A673 (cell line): ENCODE measurements around the gene CSF3. TPM values are rescaled to one million over a fixed set of nuclear protein-coding genes. Genes with fewer than 3 reads are reported as not detected.

Experiments used
- BruUV-seq: library from RNA; stranded (reverse); fragments of 400-500 nt; replicated peaks from 2 replicates; lab custom pipeline; 2021; lab: Mats Ljungman, UMichigan
- CTCF ChIA-PET: fragments of 300-600 bp; sonication (Branson Sonifier 250); formaldehyde crosslinking; loops from one replicate; lab custom pipeline; 2022; ENCODE audit warnings: antibody characterized with exemption; lab: Charles Lee
- POLR2A ChIA-PET: fragments of 300-600 bp; sonication (Branson Sonifier 250); formaldehyde crosslinking; loops from one replicate; lab custom pipeline; 2022; ENCODE audit warnings: antibody characterized with exemption; ENCODE audit not compliant: low non-redundant PET; lab: Charles Lee
- DNase-seq: peaks from one replicate; pipeline ENCODE4 v3.0.0-alpha.2; 2015; ENCODE audit warnings: low spot score
- H3K27ac ChIP-seq: fragments of 200-600 bp; sonication (generic); 2 replicates; pipeline ENCODE4 v1.5.1; 2016; ENCODE audit warnings: mixed run types, low read depth, mild to moderate bottlenecking, mixed read lengths, antibody characterized with exemption, low read length; ENCODE audit not compliant: poor library complexity, severe bottlenecking
- H3K27me3 ChIP-seq: fragments of 200-600 bp; sonication (generic); replicated peaks from 2 replicates; pipeline ENCODE4 v1.6.1; 2017; ENCODE audit warnings: mixed run types, low read depth, mild to moderate bottlenecking, mixed read lengths, antibody characterized with exemption, low read length; ENCODE audit not compliant: insufficient read depth, poor library complexity
- H3K36me3 ChIP-seq: fragments of 200-600 bp; sonication (generic); 2 replicates; pipeline ENCODE4 v1.6.1; 2016; ENCODE audit warnings: mixed run types, mild to moderate bottlenecking, mixed read lengths, antibody characterized with exemption, low read length; ENCODE audit not compliant: insufficient read depth, poor library complexity, severe bottlenecking
- H3K4me1 ChIP-seq: fragments of 200-600 bp; sonication (generic); 2 replicates; pipeline ENCODE4 v1.6.1; 2017; ENCODE audit warnings: mixed run types, mild to moderate bottlenecking, mixed read lengths, antibody characterized with exemption, low read length; ENCODE audit not compliant: insufficient read depth, poor library complexity, severe bottlenecking
- H3K4me3 ChIP-seq: fragments of 200-600 bp; sonication (generic); 2 replicates; pipeline ENCODE4 v1.5.1; 2016; ENCODE audit warnings: low read depth, mixed run types, mild to moderate bottlenecking, mixed read lengths, low read length; ENCODE audit not compliant: poor library complexity, severe bottlenecking
- H3K9me3 ChIP-seq: fragments of 200-600 bp; sonication (generic); 2 replicates; pipeline ENCODE4 v1.6.1; 2016; ENCODE audit warnings: mixed run types, low read depth, mild to moderate bottlenecking, mixed read lengths, antibody characterized with exemption, low read length; ENCODE audit not compliant: poor library complexity, severe bottlenecking
- EZH2 ChIP-seq: fragments of 200-600 bp; sonication (generic); IDR thresholded peaks from 2 replicates; pipeline ENCODE4 v1.6.1; 2017; ENCODE audit warnings: borderline replicate concordance, low read depth, mild to moderate bottlenecking, mixed read lengths, antibody characterized with exemption, low read length; ENCODE audit not compliant: poor library complexity, severe bottlenecking
- intact Hi-C: fragments of 100-400 bp; cut with micrococcal nuclease; formaldehyde crosslinking; loops from one replicate; pipeline ENCODE4 v1.10.0; 2022; ENCODE audit not compliant: unreplicated experiment
- total RNA-seq: library from RNA; stranded (reverse); gene quantifications from 2 replicates; pipeline ENCODE4 v1.2.3, GENCODE V29; 2021
- TF ChIP-seq, protein P1 (sequence below): fragments of 300-800, 200-600 bp; sonication (generic); conservative IDR thresholded peaks from 2 replicates; pipeline ENCODE4 v1.5.1; 2017; ENCODE audit warnings: low read depth, mild to moderate bottlenecking, antibody characterized with exemption, low read length, moderate library complexity, mixed read lengths

The CSF3 gene
- total RNA-seq, 1 experiment from 2014 or later = not detected

DNA sequence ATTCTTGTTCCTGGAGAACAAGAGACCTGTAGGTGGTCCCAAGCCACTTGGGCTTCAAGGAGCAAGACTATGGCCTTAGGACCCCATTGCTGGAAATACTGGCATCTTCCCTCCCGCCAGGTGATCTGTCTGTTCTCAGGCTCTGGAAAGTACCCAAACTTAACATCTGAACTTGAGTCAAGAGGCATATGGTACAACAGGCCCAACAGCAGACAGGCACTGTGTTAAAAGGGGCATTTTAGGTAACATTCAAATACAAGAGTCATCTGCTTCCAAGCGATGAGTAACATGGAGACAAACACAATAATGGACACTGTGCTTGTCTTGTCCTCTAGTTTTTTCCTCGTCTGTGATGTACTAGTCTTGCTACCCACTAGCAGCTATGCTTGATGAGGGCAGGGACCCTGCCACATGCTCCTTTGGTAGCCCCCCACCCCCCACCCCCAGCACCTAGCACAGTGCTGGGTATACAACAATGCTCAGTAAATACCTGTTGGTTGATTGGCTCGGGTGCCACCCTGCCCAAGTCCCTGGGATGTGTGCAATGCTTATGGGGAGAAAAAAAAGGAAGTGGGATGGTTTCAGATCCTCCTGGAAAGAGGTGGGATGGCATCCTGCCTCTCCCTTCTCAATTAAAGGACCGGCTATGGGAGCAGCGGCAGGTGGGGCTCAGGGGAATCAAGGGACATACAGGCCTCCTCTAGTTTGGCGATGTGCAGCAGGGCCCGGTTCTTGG is 19.4 kb downstream of the CSF3 start:
- intact Hi-C loops = loop anchor here (10.0 kb wide), 1 partner anchor 50 kb away; no protein-coding TSS in a partner anchor
- no peaks in the 10 kb centered on the region for H3K4me1 ChIP-seq
- H3K4me3 ChIP-seq = no peak overlapping the region
- H3K27ac ChIP-seq = no peak overlapping the region
- CTCF ChIA-PET = interaction anchor here (0.6 to 0.9 kb wide), 6 partner anchors 13 to 485 kb away, joined by 3 to 13 read pairs (median 5); no protein-coding TSS in a partner anchor
- H3K27me3 ChIP-seq = no peaks in the 10 kb centered on the region
- BruUV-seq = no TSS peak
- H3K9me3 ChIP-seq = no peaks in the 10 kb centered on the region
- no peaks in the 10 kb centered on the region for H3K36me3 ChIP-seq
- POLR2A ChIA-PET = no interaction called here
- DNase-seq = no peak
- TF ChIP-seq, protein P1, sequence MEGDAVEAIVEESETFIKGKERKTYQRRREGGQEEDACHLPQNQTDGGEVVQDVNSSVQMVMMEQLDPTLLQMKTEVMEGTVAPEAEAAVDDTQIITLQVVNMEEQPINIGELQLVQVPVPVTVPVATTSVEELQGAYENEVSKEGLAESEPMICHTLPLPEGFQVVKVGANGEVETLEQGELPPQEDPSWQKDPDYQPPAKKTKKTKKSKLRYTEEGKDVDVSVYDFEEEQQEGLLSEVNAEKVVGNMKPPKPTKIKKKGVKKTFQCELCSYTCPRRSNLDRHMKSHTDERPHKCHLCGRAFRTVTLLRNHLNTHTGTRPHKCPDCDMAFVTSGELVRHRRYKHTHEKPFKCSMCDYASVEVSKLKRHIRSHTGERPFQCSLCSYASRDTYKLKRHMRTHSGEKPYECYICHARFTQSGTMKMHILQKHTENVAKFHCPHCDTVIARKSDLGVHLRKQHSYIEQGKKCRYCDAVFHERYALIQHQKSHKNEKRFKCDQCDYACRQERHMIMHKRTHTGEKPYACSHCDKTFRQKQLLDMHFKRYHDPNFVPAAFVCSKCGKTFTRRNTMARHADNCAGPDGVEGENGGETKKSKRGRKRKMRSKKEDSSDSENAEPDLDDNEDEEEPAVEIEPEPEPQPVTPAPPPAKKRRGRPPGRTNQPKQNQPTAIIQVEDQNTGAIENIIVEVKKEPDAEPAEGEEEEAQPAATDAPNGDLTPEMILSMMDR = no peak
- no peak for TF ChIP-seq EZH2

GRCh38 chr17:40035162-40035559 is 19.9 kb downstream of the CSF3 start:
- POLR2A ChIA-PET = no interaction called here
- CTCF ChIA-PET = interaction anchor here (0.6 to 0.9 kb wide), 7 partner anchors 14 to 485 kb away, joined by 3 to 13 read pairs (median 4); no protein-coding TSS in a partner anchor
- H3K9me3 ChIP-seq = no peaks in the 10 kb centered on the region
- no peaks in the 10 kb centered on the region for H3K36me3 ChIP-seq
- no peak overlapping the region for H3K4me3 ChIP-seq
- no peaks in the 10 kb centered on the region for H3K4me1 ChIP-seq
- intact Hi-C loops = loop anchor here (10.0 kb wide), 1 partner anchor 50 kb away; no protein-coding TSS in a partner anchor
- H3K27me3 ChIP-seq = no peaks in the 10 kb centered on the region
- peak; percentile 53 for DNase-seq
- H3K27ac ChIP-seq = no peak overlapping the region
- no TSS peak for BruUV-seq
- TF ChIP-seq, protein P1 = peak; percentile 71
- TF ChIP-seq EZH2 = no peak

DNA sequence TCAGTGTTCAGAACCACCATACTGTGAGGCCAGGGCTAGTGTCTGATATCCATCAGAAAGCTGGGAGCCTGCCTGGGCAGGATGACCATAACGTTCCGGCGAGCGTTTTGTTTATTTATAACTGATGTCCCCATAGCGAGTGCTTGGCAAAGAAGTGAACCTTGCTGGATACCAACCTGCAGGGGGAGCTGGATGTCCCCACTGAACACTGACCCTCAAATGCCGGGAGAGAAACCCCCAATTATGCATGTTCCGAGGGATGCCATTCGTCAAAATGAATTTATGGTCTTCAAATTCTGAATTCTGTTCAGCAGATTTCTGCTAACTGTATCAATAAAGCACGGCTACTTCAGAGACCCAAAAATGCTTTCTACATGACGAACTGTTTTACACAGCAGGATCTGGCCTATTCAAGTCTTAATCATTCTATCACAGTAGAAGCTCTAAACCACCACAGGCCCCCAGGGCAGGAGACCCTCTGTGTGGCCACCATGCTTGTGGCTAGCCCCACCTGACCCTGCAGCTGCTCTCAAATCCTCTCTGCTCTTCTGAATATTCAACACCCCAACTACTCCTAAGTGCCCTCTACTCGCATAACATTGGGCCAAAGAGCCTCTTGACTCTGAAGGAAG is 23.8 kb downstream of the CSF3 start:
- POLR2A ChIA-PET = no interaction called here
- no peak overlapping the region for H3K4me3 ChIP-seq
- CTCF ChIA-PET = interaction anchor here (0.6 to 1.4 kb wide), 3 partner anchors 30 to 65 kb away, joined by 3 to 11 read pairs (median 9); no protein-coding TSS in a partner anchor
- intact Hi-C loops = loop anchor here (10.0 kb wide), 1 partner anchor 46 kb away; no protein-coding TSS in a partner anchor
- H3K27ac ChIP-seq = no peak overlapping the region
- BruUV-seq = no TSS peak
- TF ChIP-seq, protein P1 = peak; percentile 51
- TF ChIP-seq EZH2 = no peak
- no peaks in the 10 kb centered on the region for H3K27me3 ChIP-seq
- H3K36me3 ChIP-seq = no peaks in the 10 kb centered on the region
- peak; percentile 30 for DNase-seq
- no peaks in the 10 kb centered on the region for H3K4me1 ChIP-seq
- H3K9me3 ChIP-seq = no peaks in the 10 kb centered on the region
